K562 (cell line): ENCODE data around the gene CYBB. TPM values are rescaled to one million over a fixed set of nuclear protein-coding genes. Genes with fewer than 3 reads are reported as not detected.

Experiments used
- ATAC-seq: fragments of 200-7000 bp; cut with Tn5 transposase; 3 replicates; pipeline ENCODE4 v1.9.1; 2020; ENCODE audit warnings: moderate library complexity
- BruUV-seq: library from RNA; stranded (reverse); fragments of 400-500 nt; replicated peaks from 2 replicates; lab custom pipeline; 2021; lab: Mats Ljungman, UMichigan
- CTCF ChIA-PET: fragments of 300-600 bp; formaldehyde crosslinking; extraction: SDS; loops from one replicate; lab custom pipeline; 2021; ENCODE audit warnings: low intra/inter-chr PET ratio; lab: Yijun Ruan, JAX
- POLR2A ChIA-PET: fragments of 300-600, 350-650 bp; sonication (Branson Sonifier 250); formaldehyde crosslinking; extraction: SDS; loops from one replicate; lab custom pipeline; 2021; ENCODE audit warnings: antibody characterized with exemption, inconsistent platforms; lab: Yijun Ruan, JAX
- DNase-seq, 4 experiments: peaks; one replicate each; pipeline versions ENCODE4 v3.0.0 to v3.0.0-alpha.2; 2011 to 2018; ENCODE audit warnings: low spot score in 3 of 4, mixed read lengths in 3 of 4; ENCODE audit errors: extremely low read depth in 1 of 4
- FAIRE-seq: peaks from 2 replicates; lab custom pipeline; 2011; peaks lifted over from hg19 to GRCh38; lab: Jason Lieb, UNC
- H2AFZ ChIP-seq: 2 replicates; pipeline ENCODE4 v1.6.0; 2011; ENCODE audit warnings: low read depth, low read length, control low read depth, inconsistent platforms
- H3K27ac ChIP-seq: fragments of 200-600 bp; 3 replicates; pipeline ENCODE4 v1.8.0; 2011; ENCODE audit warnings: low read depth, mild to moderate bottlenecking, control low read depth, inconsistent platforms, low read length, moderate library complexity, mixed read lengths; ENCODE audit errors: extremely low read depth
- H3K27me3 ChIP-seq, 2 experiments: fragments of 300-600 bp in 1 of 2; 2 replicates in 1 of 2; 3 replicates in 1 of 2; pipeline versions ENCODE4 v1.6.0 to v1.8.0; 2011; ENCODE audit warnings: inconsistent platforms in 2 of 2, low read length in 2 of 2, mild to moderate bottlenecking in 1 of 2, mixed read lengths in 1 of 2, moderate library complexity in 1 of 2; ENCODE audit not compliant: control insufficient read depth in 2 of 2, insufficient read depth in 2 of 2
- H3K36me3 ChIP-seq: fragments of 300-600 bp; 3 replicates; pipeline ENCODE4 v1.8.0; 2011; ENCODE audit warnings: mild to moderate bottlenecking, low read length, inconsistent platforms; ENCODE audit not compliant: control insufficient read depth, insufficient read depth
- H3K4me1 ChIP-seq, 2 experiments: fragments of 200-600 bp in 1 of 2; replicated peaks in 1 of 2; 2 replicates in 1 of 2; 3 replicates in 1 of 2; pipeline versions ENCODE4 v1.5.1 to v1.8.0; 2011; ENCODE audit warnings: inconsistent platforms in 2 of 2, low read length in 2 of 2, mild to moderate bottlenecking in 1 of 2, mixed read lengths in 1 of 2, moderate library complexity in 1 of 2; ENCODE audit not compliant: control insufficient read depth in 2 of 2, insufficient read depth in 2 of 2
- H3K4me2 ChIP-seq: 2 replicates; pipeline ENCODE4 v1.6.1; 2011; ENCODE audit warnings: low read length, control low read depth, inconsistent platforms, mixed read lengths; ENCODE audit not compliant: insufficient read depth
- H3K4me3 ChIP-seq: fragments of 200-600 bp; sonication (generic), shearing (Covaris generic); 2 replicates; pipeline ENCODE4 v1.5.1; 2016; ENCODE audit warnings: control low read depth, inconsistent platforms
- H3K79me2 ChIP-seq: fragments of 200-600 bp; 3 replicates; pipeline ENCODE4 v1.8.0; 2011; ENCODE audit warnings: low read length, inconsistent platforms; ENCODE audit not compliant: control insufficient read depth, insufficient read depth
- H3K9ac ChIP-seq, 2 experiments: 2 replicates each; pipeline versions ENCODE4 v1.6.0 to v1.6.1; 2011; ENCODE audit warnings: low read depth in 2 of 2, low read length in 2 of 2, control low read depth in 1 of 2, inconsistent platforms in 1 of 2, mild to moderate bottlenecking in 1 of 2, mixed read lengths in 1 of 2; ENCODE audit not compliant: insufficient read depth in 1 of 2
- H3K9me1 ChIP-seq: one replicate; pipeline ENCODE4 v1.6.0; 2011; ENCODE audit warnings: inconsistent platforms, mild to moderate bottlenecking, low read length, moderate library complexity; ENCODE audit not compliant: control insufficient read depth, insufficient read depth
- H3K9me3 ChIP-seq: replicated peaks from 2 replicates; pipeline ENCODE4 v1.5.1; 2011; ENCODE audit warnings: low read depth, low read length, inconsistent platforms; ENCODE audit not compliant: control insufficient read depth, insufficient read depth
- H4K20me1 ChIP-seq: replicated peaks from 2 replicates; pipeline ENCODE4 v1.6.1; 2011; ENCODE audit warnings: low read length, inconsistent platforms, mixed read lengths; ENCODE audit not compliant: control insufficient read depth, insufficient read depth
- ARNT ChIP-seq, 2 experiments: fragments of 450-650 bp; IDR thresholded peaks; 2 replicates each; pipeline ENCODE4 v1.6.1; 2016; ENCODE audit warnings: mild to moderate bottlenecking in 1 of 2
- BRF1 ChIP-seq: IDR thresholded peaks from 3 replicates; pipeline ENCODE4 v1.6.1; 2011; ENCODE audit warnings: borderline replicate concordance, mild to moderate bottlenecking; ENCODE audit not compliant: insufficient read length; ENCODE audit errors: extremely low read depth
- CBFA2T3 ChIP-seq: fragments of 450-650 bp; IDR thresholded peaks from 2 replicates; pipeline ENCODE4 v1.6.1; 2017
- CEBPG ChIP-seq, 3 experiments: fragments of 200-800 bp in 1 of 3; sonication (Bioruptor generic) in 1 of 3; sonication (generic) in 1 of 3; formaldehyde crosslinking in 1 of 3; IDR thresholded peaks in 2 of 3; conservative IDR thresholded peaks in 1 of 3; 2 replicates each; pipeline versions ENCODE4 v1.6.1 to v1.8.0; 2016 to 2022; ENCODE audit warnings: missing compliant biosample characterization in 2 of 3, missing genetic modification characterization in 2 of 3, mild to moderate bottlenecking in 1 of 3, missing genetic modification reagents in 1 of 3
- FOXM1 ChIP-seq, 2 experiments: fragments of 450-650 bp in 1 of 2; sonication (generic) in 1 of 2; formaldehyde crosslinking in 1 of 2; IDR thresholded peaks; 2 replicates each; pipeline versions ENCODE4 v1.6.1 to v1.9.0; 2017 to 2022; ENCODE audit warnings: low read depth in 2 of 2, mild to moderate bottlenecking in 2 of 2, missing genetic modification reagents in 1 of 2, moderate library complexity in 1 of 2
- HDGF ChIP-seq: fragments of 450-650 bp; IDR thresholded peaks from 2 replicates; pipeline ENCODE4 v1.6.1; 2016
- HNRNPH1 ChIP-seq: fragments of 200-400 bp; formaldehyde crosslinking; optimal IDR thresholded peaks from 2 replicates; pipeline ENCODE3; 2017; ENCODE audit warnings: low read depth, mild to moderate bottlenecking, low read length, moderate library complexity
- MIER1 ChIP-seq: fragments of 450-650 bp; IDR thresholded peaks from 2 replicates; pipeline ENCODE4 v1.6.1; 2016; ENCODE audit warnings: antibody characterized with exemption, mild to moderate bottlenecking, low read depth
- NCOA1 ChIP-seq: fragments of 450-650 bp; IDR thresholded peaks from 2 replicates; pipeline ENCODE4 v1.6.1; 2016; ENCODE audit warnings: low read depth
- NFXL1 ChIP-seq: fragments of 450-650 bp; formaldehyde crosslinking; IDR thresholded peaks from 2 replicates; pipeline ENCODE4 v1.4.0; 2021; ENCODE audit warnings: mild to moderate bottlenecking
- NFYB ChIP-seq: IDR thresholded peaks from 2 replicates; pipeline ENCODE4 v1.6.1; 2011; ENCODE audit warnings: mild to moderate bottlenecking, moderate library complexity; ENCODE audit not compliant: insufficient read length; ENCODE audit errors: extremely low read depth
- POLR2H ChIP-seq: IDR thresholded peaks from 2 replicates; pipeline ENCODE4 v1.6.1; 2016; ENCODE audit warnings: missing genetic modification characterization, low read depth, mild to moderate bottlenecking, control low read depth, missing compliant biosample characterization, moderate library complexity
- RBM17 ChIP-seq: fragments of 200-400 bp; formaldehyde crosslinking; IDR thresholded peaks from 2 replicates; pipeline ENCODE4 v1.6.1; 2017; ENCODE audit warnings: low read depth, mild to moderate bottlenecking, low read length, borderline replicate concordance
- SMAD2 ChIP-seq: fragments of 150-350 bp; IDR thresholded peaks from 2 replicates; pipeline ENCODE4 v1.6.1; 2014; ENCODE audit warnings: low read depth, mild to moderate bottlenecking, low read length
- SPI1 ChIP-seq: IDR thresholded peaks from 2 replicates; pipeline ENCODE4 v1.6.1; 2011; ENCODE audit warnings: low read depth, low read length, control low read depth, borderline replicate concordance
- TRIM24 ChIP-seq, 2 experiments: fragments of 450-650 bp; IDR thresholded peaks; 2 replicates each; pipeline ENCODE4 v1.6.1; 2016
- USF2 ChIP-seq: sonication (generic); formaldehyde crosslinking; IDR thresholded peaks from 2 replicates; pipeline ENCODE4 v1.5.0; 2020; ENCODE audit warnings: missing genetic modification reagents
- YY1 ChIP-seq, 3 experiments: IDR thresholded peaks; 2 replicates each; pipeline ENCODE4 v1.6.1; 2011; ENCODE audit warnings: low read length in 2 of 3, mild to moderate bottlenecking in 2 of 3, moderate library complexity in 2 of 3, borderline replicate concordance in 1 of 3, control low read depth in 1 of 3, low read depth in 1 of 3; ENCODE audit not compliant: insufficient read depth in 3 of 3, insufficient replicate concordance in 2 of 3, control insufficient read depth in 1 of 3, insufficient read length in 1 of 3; ENCODE audit errors: extremely low read depth in 1 of 3
- ZNF175 ChIP-seq: fragments of 200-800 bp; sonication (Bioruptor generic); IDR thresholded peaks from 2 replicates; pipeline ENCODE4 v1.6.1; 2016; ENCODE audit warnings: low read depth, mild to moderate bottlenecking, missing genetic modification characterization, missing compliant biosample characterization
- ZNF354B ChIP-seq: fragments of 250-450 bp; sonication (Bioruptor Pico); IDR thresholded peaks from 2 replicates; pipeline ENCODE4 v1.4.0; 2020
- ZNF699 ChIP-seq: fragments of 250-450 bp; sonication (Bioruptor Pico); IDR thresholded peaks from 2 replicates; pipeline ENCODE4 v1.8.0; 2021; ENCODE audit warnings: mild to moderate bottlenecking, moderate library complexity; ENCODE audit not compliant: insufficient replicate concordance
- in situ Hi-C: fragments of 300-500 bp; cut with MboI; formaldehyde crosslinking; loops from 4 replicates; pipeline ENCODE4 v1.15.0; 2018; ENCODE audit warnings: inconsistent platforms, mixed read lengths
- intact Hi-C: fragments of 100-400 bp; cut with micrococcal nuclease; formaldehyde crosslinking; loops from 2 replicates; pipeline ENCODE4 v1.14.2; 2022
- polyA plus RNA-seq, 8 experiments: library from polyadenylated mRNA; depleted of rRNA in 4 of 8; stranded (reverse) in 5 of 8; unstranded in 3 of 8; fragments of >200 nt; fragmentation: Nextera tagmentation in 2 of 8; fragmentation: Illumina TruSeq in 1 of 8; extraction: Ambion mirVana in 2 of 8; extraction: Trizol in 1 of 8; gene quantifications; 2 replicates each; pipeline versions ENCODE4 v1.2.1 to v1.2.3, GENCODE V29; 2011 to 2014; ENCODE audit warnings: inconsistent platforms in 1 of 8, missing spikeins in 1 of 8
- total RNA-seq, 7 experiments: library from RNA; depleted of rRNA in 6 of 7; stranded (reverse); fragments of >200 nt in 6 of 7; fragmentation: Illumina TruSeq in 2 of 7; extraction: Trizol in 2 of 7; gene quantifications; 2 replicates each; pipeline versions ENCODE4 v1.2.1 to v1.2.3, GENCODE V29; 2011 to 2021; ENCODE audit warnings: low replicate concordance in 1 of 7

Gene CYBB
- total and polyA plus RNA-seq, 9 of the 15 experiments (the other 6 are each of a cell fraction or from before 2014, with no cell fraction given): 0.25 to 1.3 (median 0.74) TPM

- TF ChIP-seq YY1 (IDR thresholded peaks at IDR 0.05; ENCODE audit: borderline replicate concordance in 1 of 3, control insufficient read depth in 1 of 3, extremely low read depth in 1 of 3, insufficient read depth in 3 of 3, insufficient read length in 1 of 3, insufficient replicate concordance in 2 of 3, low read depth in 1 of 3, low read length in 2 of 3): no peak
Observed at GRCh38 chrX:37755025-37755424, 24.8 kb upstream of the CYBB start (continued).

GRCh38 chrX:37757082-37757481, 22.8 kb upstream of the CYBB start:
- ATAC-seq: no peak
- Histone ChIP-seq H3K79me2 (no peaks in the 10 kb centered on the region), H3K27ac (no peak overlapping the region), H3K9ac (no peak overlapping the region), H3K9me3 (no peaks in the 10 kb centered on the region), H2AFZ (no peak overlapping the region), H3K9me1 (no peaks in the 10 kb centered on the region), H3K36me3 (no peaks in the 10 kb centered on the region), H4K20me1 (no peaks in the 10 kb centered on the region), H3K4me1 (peaks cover 5 to 12% of the 10 kb centered on the region in 2 experiments; a peak in 3 of 5 replicates), H3K4me3 (no peak overlapping the region), H3K4me2 (no peak overlapping the region), H3K27me3 (no peaks in the 10 kb centered on the region)
- ChIA-PET POLR2A (no interaction called here), CTCF (no interaction called here)
- FAIRE-seq: no peak
- in situ Hi-C loops (no loop called here), intact Hi-C loops (no loop called here)
- BruUV-seq: no TSS peak
- no peak for DNase-seq
- TF ChIP-seq ZNF699 (CRISPR knock-in tag) (no peak), HNRNPH1 (no peak), POLR2H (tag) (no peak), NFYB (no peak), CEBPG (CRISPR knock-in tag; IDR thresholded peaks at IDR 0.05) (peak; percentile 56; the same call in 1 of the 2 replicates), CEBPG (tag; conservative IDR thresholded peaks at IDR 0.05 in 1 of 2, IDR thresholded peaks at IDR 0.05 in 1 of 2) (peak in 1 of 2 experiments; percentile 55; a peak in 2 of 4 replicates), TRIM24 (IDR thresholded peaks at IDR 0.05) (peak in 1 of 2 experiments; percentile 46; a peak in 1 of 4 replicates), NFXL1 (CRISPR knock-in tag) (no peak), SMAD2 (no peak), ZNF354B (CRISPR knock-in tag) (no peak), FOXM1 (IDR thresholded peaks at IDR 0.05; ENCODE audit: low read depth) (no peak), FOXM1 (CRISPR knock-in tag; IDR thresholded peaks at IDR 0.05; ENCODE audit: low read depth) (no peak), MIER1 (no peak), HDGF (no peak), CBFA2T3 (no peak), USF2 (CRISPR knock-in tag) (no peak), ARNT (IDR thresholded peaks at IDR 0.05) (no peak), BRF1 (no peak), RBM17 (no peak), SPI1 (no peak), ZNF175 (CRISPR knock-in tag) (0 out of 2 replicates have a peak, but pooled peaks have one; percentile 23), NCOA1 (no peak)
